GM13977 (cell line): ENCODE measurements around the gene KAZALD1.
A peak's percentile ranks its signal among the peaks of the same experiment; 100 is the strongest.

ENCODE experiments used
- DNase-seq: peaks from one replicate; pipeline ENCODE4 v3.0.0; 2012; ENCODE audit warnings: low spot score
- CTCF ChIP-seq: IDR thresholded peaks from 2 replicates; pipeline ENCODE4 v1.5.1; 2012; ENCODE audit warnings: mild to moderate bottlenecking, control low read depth; ENCODE audit not compliant: insufficient read depth; ENCODE audit errors: extremely low read depth, missing control alignments
- in situ Hi-C: fragments of 300-500 bp; cut with MboI; formaldehyde crosslinking; loops from one replicate; pipeline ENCODE4 v1.12.0; 2022; ENCODE audit warnings: low sequenced_read_pairs, low pct_unique_long_range_greater_than_20kb, mixed read lengths, inconsistent platforms; ENCODE audit not compliant: unreplicated experiment

Gene KAZALD1

GRCh38 chr10:101042118-101042517 lies 19.7 kb upstream of the KAZALD1 start:
- no peak for TF ChIP-seq CTCF
- DNase-seq = no peak
- in situ Hi-C loops = no loop called here

- TF ChIP-seq CTCF = no peak
- peak; percentile 95 for DNase-seq
- in situ Hi-C loops = no loop called here
Observed at GRCh38 chr10:101042667-101043362, 19.0 kb upstream of the KAZALD1 start.

- in situ Hi-C loops = no loop called here
- no peak for DNase-seq
- no peak for TF ChIP-seq CTCF
Observed at GRCh38 chr10:101043363-101043707, 18.5 kb upstream of the KAZALD1 start.

- in situ Hi-C loops = no loop called here
Observed at GRCh38 chr10:101044117-101044516, 17.7 kb upstream of the KAZALD1 start.

GRCh38 chr10:101046332-101047238 lies 15.2 kb upstream of the KAZALD1 start:
- in situ Hi-C loops = no loop called here
- DNase-seq = no peak
- TF ChIP-seq CTCF = no peak

More at GRCh38 chr10:101044117-101044516, 17.7 kb upstream of the KAZALD1 start:
- DNase-seq = no peak
- TF ChIP-seq CTCF = no peak

GRCh38 chr10:101047268-101047667 lies 14.5 kb upstream of the KAZALD1 start:
- in situ Hi-C loops = no loop called here
- DNase-seq = no peak
- TF ChIP-seq CTCF = no peak
